Midbrain (tissue), 1 donor: ENCODE results near the gene ROBO2.

Experiments used
- DNase-seq: peaks from one replicate; lab custom pipeline; 2025; lab: John Stamatoyannopoulos, UW

ROBO2 gene

DNA sequence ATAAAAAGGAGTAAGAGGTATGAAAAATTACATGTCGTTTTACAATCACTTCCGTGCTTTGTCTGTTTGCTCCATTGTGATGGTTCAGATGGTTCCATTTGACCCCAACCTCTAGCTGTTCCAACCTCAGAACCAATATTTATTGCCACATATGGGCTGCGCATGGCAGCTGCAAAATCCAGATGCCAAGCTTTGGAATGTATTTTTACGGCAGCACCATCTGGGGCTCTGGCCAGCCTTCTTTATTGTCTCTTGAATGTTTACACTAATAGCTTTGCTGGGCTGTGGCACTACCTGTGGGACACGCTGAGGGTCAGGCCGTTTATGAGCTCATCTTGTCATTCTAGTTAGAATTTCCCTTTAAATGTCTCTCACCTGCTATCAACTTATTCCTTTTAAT is 219.8 kb downstream of the ROBO2 start:
- DNase-seq = no peak

DNA sequence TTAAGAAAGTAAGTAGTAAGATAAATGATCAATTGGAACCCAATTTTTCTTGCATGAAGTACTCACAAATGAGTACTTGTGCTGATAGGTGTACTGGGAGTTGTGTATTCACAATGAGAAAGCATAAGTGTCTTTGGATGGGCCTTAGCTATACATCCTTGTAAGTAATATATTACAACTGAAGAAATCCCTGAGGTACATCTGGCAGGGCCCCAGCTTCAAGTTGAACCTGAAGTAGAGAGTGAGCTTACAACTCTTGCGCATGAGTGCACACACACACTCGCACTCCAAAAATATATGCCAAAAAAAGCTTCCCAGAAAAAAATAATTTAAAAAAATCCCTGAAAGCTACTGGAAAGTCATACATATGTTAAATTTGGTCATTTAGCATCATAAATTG is 222.5 kb downstream of the ROBO2 start:
- DNase-seq = no peak

DNA sequence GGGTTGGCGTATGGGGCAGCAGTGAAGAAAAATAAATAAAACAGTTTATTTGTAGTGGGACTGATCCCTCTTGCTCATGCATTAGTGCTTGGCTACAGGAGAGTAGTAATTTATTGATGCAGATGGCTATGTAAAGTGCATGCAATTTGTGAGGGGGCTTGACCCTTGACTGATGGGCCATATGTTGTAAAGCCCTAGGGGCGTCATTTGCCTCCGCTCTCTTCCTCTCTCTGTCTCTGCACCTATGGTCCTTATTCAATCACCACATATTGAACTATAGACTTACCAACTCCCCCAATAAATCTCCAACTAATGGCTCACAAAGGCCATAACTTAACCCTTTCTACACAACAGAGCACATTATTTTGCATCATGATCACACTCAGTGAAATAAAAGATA is 227.7 kb downstream of the ROBO2 start:
- no peak for DNase-seq

DNA sequence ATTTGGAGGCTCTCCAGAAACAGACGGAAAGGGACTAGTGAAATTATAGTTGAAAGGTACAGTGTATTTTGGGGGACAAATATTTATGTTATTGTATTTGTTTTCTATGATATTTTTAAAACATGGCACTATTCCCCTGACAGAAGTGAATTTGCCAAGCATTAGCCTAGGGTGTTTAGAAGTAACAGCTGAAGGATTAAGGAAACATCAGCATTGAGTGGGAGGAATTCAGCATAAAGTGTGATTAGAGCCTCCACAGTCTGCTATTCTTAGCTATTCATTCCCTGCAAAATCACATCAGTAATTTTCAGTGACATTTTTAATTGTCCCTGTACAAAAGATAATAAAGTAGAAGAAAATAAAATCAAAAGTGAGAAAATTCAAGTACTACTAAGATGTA is 231.4 kb downstream of the ROBO2 start:
- no peak for DNase-seq

DNA sequence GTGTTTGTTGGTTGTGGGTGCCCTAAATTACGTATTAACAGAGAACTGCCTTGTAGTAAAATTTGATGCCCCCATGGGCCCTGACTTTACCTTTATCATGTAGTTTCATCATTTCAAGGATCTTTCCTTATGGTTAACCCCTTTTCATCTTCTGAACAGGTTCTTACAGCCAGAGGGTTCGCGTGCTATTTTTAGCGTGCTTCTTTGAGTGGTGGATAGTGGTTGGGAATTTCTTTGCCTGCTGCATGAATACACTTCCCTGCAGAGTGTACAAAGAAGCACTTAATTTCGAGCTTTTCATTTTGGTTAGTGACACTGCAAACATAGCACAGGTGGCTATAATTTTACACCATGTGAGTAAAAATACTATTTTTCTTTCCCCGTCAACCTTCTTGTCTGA is 231.8 kb downstream of the ROBO2 start:
- DNase-seq = no peak

DNA sequence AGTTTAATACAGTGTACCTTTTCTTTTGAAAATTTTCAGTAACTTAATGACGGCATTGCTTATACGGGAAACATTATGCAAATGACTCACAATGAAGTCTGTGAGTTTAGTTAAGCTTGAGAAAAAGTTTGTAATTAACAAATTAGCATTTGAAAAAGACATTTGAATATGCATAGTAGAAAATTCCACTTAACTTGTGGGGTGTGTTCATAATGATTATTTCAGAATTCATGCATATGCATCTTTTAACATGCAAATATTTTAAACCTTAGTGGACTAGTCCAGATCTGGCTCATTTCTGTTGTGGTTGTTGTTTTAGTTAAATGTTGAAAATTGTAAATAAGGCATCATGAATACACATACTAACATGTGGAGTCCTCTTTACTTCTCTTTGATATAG is 239.4 kb downstream of the ROBO2 start:
- no peak for DNase-seq

DNA sequence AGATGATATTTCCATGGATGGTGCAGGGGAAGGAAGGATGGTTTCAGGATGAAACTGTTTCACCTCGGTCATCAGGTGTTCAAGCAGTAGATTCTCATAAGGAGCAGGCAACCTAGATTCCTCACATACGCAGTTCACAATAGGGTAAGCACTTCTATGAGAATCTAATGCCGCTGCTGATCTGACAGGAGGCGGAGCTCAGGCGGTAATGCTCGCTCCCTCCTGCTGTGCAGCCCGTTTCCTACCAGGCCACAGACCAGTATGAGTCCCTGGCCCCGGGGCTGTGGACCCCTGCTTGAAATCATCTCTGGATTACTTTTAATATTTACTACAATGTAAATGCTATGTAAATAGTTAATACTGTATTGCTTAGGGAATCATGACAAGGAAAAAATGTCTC is 241.8 kb downstream of the ROBO2 start:
- DNase-seq = no peak

DNA sequence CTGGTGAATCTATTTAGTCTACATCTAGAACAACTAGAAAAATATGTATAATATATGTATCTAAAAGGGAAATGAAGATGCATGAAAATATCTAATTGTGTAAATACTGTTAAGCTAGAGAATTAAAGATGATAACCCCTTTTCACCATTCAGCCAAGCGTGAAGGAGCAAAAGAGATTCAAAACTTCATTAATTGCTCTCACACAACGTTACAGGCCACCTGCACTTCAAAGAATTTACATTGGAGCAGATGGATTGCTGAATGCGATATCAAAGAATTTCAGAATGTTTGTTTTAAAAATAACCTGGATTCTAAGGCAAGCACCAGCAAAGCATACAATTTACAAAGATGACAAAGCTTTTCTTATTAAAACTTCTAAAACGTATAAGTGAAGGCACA is 243.2 kb downstream of the ROBO2 start:
- DNase-seq = no peak

DNA sequence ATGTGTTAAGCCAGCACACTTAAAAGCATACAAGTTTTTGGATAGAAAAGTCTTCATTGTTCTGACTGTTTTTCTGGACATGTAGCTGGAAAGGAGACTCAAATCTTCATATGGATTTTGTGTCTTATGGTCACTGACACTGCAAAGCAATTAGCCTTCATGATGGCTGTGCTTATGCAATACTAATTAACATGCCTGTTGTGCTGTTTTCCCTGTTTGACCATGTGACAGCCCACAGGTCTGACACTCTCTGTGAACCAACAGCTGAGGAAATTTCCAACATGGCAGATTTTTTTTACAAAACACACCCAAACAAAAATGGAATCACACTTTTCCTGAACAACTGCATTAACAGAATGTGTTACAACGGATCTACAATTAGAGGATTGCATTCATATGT is 248.4 kb downstream of the ROBO2 start:
- no peak for DNase-seq

DNA sequence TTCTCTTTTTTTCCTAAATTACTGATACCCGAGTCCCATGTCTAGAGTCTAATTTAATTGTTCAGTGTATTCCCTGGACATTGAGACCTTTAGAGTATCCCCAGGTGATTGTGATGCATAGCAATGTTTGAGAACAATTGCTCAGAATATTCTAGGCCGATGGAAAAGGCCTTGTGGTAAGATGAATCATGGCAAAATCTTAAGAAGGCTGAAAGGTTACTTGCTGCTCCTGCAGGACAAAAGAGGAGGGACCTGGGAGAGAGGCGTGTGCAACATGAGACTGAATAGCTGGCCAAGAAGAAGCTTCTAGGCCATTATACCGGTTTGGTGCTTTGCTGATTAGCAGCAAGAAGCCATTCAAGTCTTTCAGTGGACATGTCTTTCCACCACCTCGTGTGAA is 256.6 kb downstream of the ROBO2 start:
- DNase-seq = no peak

DNA sequence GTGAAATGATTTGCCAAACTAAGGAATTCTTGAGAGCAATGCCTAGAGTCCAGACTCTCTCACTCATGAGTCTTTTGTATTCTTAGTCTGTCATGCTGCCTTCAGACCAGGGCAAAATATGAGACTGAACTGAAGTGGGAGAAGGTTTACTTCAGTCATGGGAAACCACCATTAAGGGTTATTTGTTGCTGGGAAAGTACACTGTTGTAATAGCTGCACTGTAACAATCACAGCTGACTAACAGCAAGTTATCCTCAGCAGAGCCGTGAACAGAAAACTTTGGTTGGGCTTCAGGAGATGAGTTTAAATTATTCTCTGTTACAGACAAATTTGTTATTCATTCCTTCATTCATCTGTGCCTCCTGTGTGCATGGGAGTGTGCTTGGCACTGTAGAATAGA is 258.5 kb downstream of the ROBO2 start:
- no peak for DNase-seq

DNA sequence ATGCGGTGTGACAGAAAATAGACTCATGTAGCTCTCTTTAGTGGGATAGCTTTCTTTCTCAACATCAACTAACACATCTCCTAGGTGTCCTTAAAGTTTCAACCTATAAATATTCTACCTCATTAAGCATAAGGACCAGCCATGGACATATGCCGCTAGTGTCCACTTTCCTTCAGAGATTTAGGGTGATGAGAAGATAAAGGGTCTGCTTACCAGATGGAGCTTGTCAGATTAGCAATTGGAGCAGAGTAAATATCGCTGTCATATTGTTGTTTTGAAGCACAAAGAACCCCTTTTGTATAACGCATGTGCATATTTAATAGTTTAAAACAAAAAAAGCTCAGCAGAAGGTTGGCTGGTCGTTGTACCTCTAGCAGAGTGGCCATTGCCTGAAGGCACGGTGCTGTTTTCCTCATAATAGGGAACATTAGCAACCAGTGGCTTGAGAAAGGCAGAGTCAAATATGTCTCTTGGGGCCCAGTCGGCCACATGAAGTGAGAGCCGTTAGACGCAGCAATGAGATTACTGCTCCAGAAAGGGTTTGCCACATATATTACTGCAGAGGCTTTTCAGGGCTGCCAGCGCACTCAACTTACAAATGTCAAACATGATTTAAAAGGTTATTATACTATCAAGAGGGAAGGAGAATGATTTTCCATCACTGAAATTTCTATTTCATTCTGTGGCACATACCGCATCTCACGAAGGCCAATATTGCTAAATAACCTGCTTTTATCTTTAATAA is 264.2 kb downstream of the ROBO2 start:
- DNase-seq = no peak

DNA sequence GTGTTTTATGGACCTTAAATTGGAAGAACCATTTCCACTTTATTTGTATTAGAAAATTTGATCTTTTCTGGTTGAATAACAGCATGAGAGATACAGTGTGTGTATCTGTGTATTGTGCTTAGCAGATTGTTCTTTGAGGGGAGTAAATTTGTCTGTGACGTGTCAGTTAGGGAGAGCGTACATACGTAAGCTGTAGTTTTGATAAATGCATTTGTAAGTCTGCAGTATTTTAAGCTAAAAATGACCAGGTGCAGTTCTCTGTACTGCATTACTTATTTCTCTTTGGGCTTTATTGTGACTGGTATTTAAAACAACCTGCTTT is 264.8 kb downstream of the ROBO2 start:
- DNase-seq = no peak

DNA sequence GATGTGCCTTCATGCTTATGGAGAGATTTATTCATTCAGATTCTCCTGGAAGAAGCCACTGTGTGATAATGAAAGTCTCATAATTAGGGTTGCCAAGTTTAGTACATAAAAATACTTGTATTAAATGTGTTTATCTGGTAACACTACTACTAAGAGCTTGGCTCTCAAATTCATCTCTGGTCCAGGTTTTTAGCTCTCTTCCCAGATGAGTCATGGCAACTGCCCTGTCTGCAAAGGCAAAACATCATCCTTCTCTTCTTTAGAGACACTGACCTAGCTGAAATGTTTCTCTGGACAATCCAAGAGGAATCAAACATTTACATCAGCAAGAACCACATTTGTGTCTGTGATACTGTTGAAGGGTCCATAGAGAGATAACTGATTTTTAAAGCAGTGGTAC is 269.6 kb downstream of the ROBO2 start:
- no peak for DNase-seq

DNA sequence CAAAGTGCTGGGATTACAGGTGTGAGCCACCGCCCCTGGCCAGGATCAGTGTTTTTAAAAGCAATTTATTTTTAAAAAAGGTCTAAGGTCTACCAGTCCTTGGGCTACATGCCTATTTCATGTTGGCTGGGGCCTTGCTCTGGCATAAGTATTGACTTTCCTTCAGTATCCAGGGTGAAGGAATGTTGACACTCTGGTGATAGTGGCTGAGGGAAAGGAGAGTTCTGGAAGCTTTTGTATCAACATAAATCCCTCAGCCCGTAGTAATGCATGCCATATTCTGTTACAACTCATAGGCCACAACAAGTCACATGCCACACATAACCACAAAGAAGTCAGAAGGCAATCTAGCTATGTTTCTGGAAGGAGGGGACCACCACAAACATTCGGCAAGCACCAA is 273.9 kb downstream of the ROBO2 start:
- no peak for DNase-seq

DNA sequence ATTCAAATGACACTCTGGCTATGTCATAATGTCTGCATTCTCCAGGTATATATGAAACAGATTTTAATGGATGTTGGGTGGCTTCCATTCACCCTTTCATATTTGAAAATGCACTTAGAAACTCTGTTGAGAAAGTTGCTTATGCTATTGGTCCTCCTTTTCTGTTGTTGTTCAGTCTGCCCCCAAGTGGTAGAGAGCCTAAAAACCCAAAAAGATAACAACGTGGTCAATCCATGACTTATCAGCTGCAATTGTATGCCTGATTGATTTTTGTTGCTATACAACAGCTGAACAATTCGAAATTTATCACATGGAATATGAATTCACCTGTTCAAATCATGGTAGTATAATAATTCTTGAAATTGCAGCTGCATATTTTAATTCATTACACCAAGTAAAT is 279.8 kb downstream of the ROBO2 start:
- DNase-seq = no peak

DNA sequence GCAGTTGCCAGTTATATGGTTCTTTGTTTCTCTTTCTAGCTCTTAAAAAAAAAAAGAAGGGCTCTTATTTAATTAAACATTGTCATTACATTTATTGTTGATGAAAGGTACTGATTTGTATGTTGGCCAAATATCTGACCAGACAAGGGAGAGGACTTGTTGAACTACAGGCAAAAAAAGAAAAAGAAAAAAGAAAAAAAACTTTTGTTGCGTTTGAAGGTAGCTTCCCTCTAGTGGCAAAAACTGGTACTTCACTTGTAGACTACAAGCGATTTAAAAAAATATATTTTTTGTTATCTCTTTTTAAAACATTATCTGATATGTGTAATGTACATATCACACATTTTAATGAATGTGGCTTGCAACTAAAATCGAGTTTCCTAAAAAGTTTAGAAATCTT is 280.6 kb downstream of the ROBO2 start:
- DNase-seq = no peak

DNA sequence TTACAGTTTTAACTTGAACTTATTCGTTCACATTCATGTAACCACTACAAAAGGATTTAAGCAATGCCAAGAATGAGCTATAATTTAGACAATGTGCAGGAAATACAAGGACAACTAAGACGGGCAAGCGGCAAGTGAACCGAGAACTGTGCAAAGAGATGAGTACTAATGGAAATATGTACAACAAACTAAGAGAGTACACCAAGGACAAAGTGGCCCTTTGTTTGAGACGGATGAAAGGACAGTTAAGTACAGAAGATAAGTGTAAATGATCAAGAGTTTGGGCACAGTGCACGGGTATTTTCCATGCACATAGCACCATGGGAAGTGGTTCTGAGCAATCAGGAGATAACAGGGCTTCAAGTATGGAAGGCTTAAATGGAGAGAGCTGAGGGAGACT is 281.7 kb downstream of the ROBO2 start:
- no peak for DNase-seq

DNA sequence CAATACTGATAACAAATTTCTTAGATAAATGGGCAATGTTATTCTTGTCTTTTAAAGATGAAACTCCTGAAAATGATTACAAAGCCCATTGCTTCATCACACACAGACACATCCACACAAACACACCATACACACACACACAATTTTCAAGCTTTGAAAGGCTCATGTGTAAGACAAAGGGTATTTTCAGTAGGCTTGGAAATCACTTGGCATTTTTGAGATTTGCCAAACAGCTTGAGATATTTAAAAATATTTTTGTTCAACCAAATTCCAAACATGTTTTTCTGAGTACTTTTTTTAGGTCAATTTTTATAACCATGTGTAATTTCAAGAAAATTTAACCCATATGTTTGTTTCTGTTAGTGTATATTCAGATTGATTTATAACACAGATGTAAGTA is 283.7 kb downstream of the ROBO2 start:
- DNase-seq = no peak

DNA sequence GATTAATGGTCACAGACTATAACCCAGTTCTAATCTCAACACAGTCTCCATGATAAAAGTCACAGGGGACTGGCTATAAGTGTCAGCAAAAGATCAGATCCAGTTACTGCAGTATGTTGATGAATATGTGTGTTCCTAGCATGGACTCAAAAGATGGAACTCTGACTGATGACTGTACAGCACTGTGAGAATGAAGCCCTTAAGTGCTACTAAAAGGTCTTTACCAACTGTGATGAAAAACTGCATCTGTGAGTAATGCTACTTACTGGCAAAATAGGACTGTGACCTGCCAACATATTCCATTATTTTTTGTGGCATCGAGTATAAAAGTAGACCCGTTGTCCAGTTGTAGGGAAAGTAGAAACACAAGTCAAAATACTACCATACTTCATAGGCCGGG is 284.2 kb downstream of the ROBO2 start:
- DNase-seq = no peak

DNA sequence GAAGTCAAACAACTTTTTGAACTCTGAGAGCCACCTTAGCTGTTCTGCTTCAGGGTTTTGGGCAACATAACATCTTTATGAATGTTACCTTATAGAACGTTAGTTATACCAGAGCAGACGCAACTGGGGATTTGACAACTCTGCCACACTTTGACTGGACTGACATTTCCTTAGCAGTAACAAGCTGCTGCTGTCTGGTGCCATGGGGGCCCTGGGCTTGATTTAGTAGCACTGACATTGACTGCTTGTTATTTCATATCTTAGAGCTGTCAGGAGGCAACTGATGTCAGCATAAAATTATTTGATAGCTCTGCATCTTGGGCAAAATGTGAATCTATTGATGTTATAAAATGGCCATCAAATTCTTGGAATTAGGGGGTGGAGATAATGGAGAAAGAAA is 285.4 kb downstream of the ROBO2 start:
- no peak for DNase-seq

DNA sequence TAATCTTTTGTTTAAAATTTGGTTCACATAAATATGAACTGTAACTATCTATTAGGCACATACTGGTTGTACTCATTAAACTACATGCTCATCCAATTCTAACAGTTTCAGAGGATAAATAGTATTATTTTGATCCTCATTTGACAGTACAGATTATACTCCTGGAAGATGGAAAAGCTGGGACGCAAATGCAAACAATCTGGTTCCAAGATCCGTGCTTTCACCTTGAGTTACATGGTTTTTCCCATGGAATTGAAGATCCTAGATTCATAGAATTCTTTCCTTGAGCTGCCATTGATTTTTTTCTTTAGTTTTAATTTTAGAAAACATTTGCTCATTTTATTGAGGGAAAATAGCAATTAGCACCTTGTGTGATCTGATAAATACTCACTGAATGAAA is 285.8 kb downstream of the ROBO2 start:
- no peak for DNase-seq

DNA sequence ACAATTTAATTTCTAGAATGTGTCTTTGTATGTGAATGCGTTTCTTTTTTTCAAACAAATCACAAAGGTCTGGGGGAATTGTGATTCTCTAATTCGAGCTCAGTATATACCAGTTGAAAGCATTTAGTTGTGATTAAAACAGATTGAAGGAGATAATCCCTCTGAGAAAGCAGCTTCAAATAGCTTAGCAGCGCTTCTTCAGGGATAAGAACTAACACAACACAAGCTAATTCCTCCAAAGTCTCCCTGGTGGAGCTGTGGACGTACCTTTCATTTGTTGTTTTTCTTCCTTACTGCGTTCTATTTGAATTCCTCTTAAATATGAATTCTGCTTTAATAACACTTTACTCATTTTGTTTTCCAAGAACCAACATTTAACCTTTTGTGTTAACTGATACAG is 286.7 kb downstream of the ROBO2 start:
- DNase-seq = no peak

DNA sequence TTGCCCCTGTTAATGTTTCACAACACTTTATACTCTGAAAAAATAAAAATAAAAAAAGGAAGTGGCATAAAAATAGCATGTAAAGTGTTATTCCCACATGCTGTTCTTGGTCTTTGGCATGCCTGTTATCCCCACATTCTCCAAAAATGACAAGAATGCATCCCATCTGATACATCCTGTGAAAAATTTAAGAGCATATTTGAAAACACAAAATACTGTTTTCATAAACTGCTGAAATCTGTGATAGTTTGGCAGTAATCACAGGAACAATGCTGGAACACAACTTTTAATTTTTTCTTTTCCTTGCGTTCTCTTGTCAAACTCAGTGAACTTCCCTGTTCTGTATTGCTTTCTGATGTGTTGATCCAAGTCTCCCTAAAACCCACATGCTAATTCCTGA is 288.8 kb downstream of the ROBO2 start:
- no peak for DNase-seq

DNA sequence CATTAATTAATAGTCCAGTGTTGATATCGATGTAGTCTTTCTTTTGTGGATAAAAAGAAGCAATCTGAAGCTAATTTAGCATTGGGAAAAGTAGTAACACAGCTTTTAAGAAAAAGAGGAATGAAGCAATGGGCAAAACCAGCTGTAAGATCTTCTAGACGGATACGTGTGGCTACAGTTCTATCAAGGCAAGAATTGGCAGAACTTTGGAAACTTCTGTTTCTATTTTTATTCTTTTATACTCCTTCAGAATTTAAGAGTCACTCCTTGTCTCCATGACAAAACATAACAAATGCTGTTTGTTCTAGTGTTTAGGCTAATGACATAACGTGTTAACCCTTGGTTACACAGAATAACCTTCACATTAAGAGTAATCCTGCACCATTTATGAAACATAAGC is 289.2 kb downstream of the ROBO2 start:
- no peak for DNase-seq
